Transverse colon (tissue), 4 donors: ENCODE data around the gene CA6. TPM values are rescaled to one million over a fixed set of nuclear protein-coding genes. Genes with fewer than 3 reads are reported as not detected.
"Not testable (repeated sequence)": the region's sequence is repeated elsewhere in the genome, so short reads cannot be mapped to it uniquely, and the experiment has no call there.

ENCODE experiments used
- DNase-seq: peaks from one replicate; pipeline ENCODE4 v3.0.0-alpha.2; 2019
- H3K27ac ChIP-seq, 4 donors: fragments of 200-600 bp; sonication (generic); 2 replicates each; pipeline ENCODE4 v1.5.1; 2016 to 2018; ENCODE audit warnings: inconsistent platforms in 4 of 4
- H3K27me3 ChIP-seq: fragments of 200-600 bp; sonication (generic); 2 replicates; pipeline ENCODE4 v1.5.1; 2017; ENCODE audit warnings: inconsistent platforms
- H3K36me3 ChIP-seq, 4 donors: fragments of 200-600 bp; sonication (generic); 2 replicates each; pipeline ENCODE4 v1.5.1; 2017 to 2019; ENCODE audit warnings: inconsistent platforms in 4 of 4
- H3K4me1 ChIP-seq, 4 donors: fragments of 200-600 bp; sonication (generic); 2 replicates each; pipeline ENCODE4 v1.5.1; 2017 to 2020; ENCODE audit warnings: inconsistent platforms in 4 of 4
- H3K4me3 ChIP-seq, 4 donors: fragments of 200-600 bp; sonication (generic); 1 replicate in 1 of 4; 2 replicates in 3 of 4; pipeline versions ENCODE4 v1.5.1 to v1.6.1; 2017 to 2019; ENCODE audit warnings: inconsistent platforms in 4 of 4
- H3K9me3 ChIP-seq, 2 donors: fragments of 200-600 bp; sonication (generic); 2 replicates each; pipeline ENCODE4 v1.5.1; 2017 to 2019; ENCODE audit warnings: inconsistent platforms in 2 of 2
- CTCF ChIP-seq, 5 experiments: fragments of 200-600 bp in 3 of 5; fragments of 450-650 bp in 2 of 5; sonication (generic) in 3 of 5; IDR thresholded peaks; 1 replicate in 2 of 5; 2 replicates in 3 of 5; pipeline ENCODE4 v1.5.1; 2016 to 2017; ENCODE audit warnings: antibody characterized with exemption in 5 of 5, inconsistent platforms in 3 of 5, mild to moderate bottlenecking in 2 of 5, moderate library complexity in 1 of 5
- EP300 ChIP-seq: sonication (generic); formaldehyde crosslinking; IDR thresholded peaks from one replicate; pipeline ENCODE4 v1.6.1; 2017; ENCODE audit warnings: antibody characterized with exemption, low read depth
- POLR2A ChIP-seq: fragments of 450-650 bp; IDR thresholded peaks from one replicate; pipeline ENCODE4 v1.6.1; 2016; ENCODE audit warnings: antibody characterized with exemption, mild to moderate bottlenecking, moderate library complexity
- POLR2AphosphoS5 ChIP-seq, 3 donors: sonication (generic); formaldehyde crosslinking; IDR thresholded peaks; one replicate each; pipeline ENCODE4 v1.6.1; 2016; ENCODE audit warnings: antibody characterized with exemption in 3 of 3
- WGBS, 2 donors: methylation state at CpG; one replicate each; pipeline ENCODE4 v1.1.5; 2018; ENCODE audit warnings: low coverage in 1 of 2; 5-methylcytosine and 5-hydroxymethylcytosine counted together
- in situ Hi-C, 4 donors: fragments of 200-750 bp; cut with MboI; loops; one replicate each; pipeline versions ENCODE4 v1.15.0 to v1.15.1; 2017; ENCODE audit warnings: low sequenced_read_pairs in 3 of 4, low pct_ligation_motif_present in 1 of 4, low pct_unique_long_range_greater_than_20kb in 1 of 4
- intact Hi-C: fragments of 100-400 bp; cut with DNase I; formaldehyde crosslinking; loops from one replicate; pipeline ENCODE4 v1.15.1; 2023; ENCODE audit warnings: low total_unique reads
- total RNA-seq, 4 donors: library from RNA; depleted of rRNA; stranded (reverse); fragments of >200 nt; gene quantifications; one replicate each; pipeline ENCODE4 v1.1.0, GENCODE V29; 2016

The CA6 gene
- total RNA-seq, 4 donors from 2014 or later = not detected

GRCh38 chr1:9001534-9002214 lies 56.0 kb downstream of the CA6 start:
- peak; percentile 27 for TF ChIP-seq POLR2A
- H3K4me1 ChIP-seq = peaks cover 0 to 10% (median 0%) of the 10 kb centered on the region in 4 donors
- H3K9me3 ChIP-seq, H3K4me3 ChIP-seq, intact Hi-C loops, H3K27me3 ChIP-seq, H3K36me3 ChIP-seq: not testable (repeated sequence)
- peak; percentile 47 for DNase-seq
- 49 to 63% methylated on average over 4 to 13 of the region's 13 CpGs for WGBS, 2 donors
- in situ Hi-C loops = loop anchor here in 1 of 4 donors (10.0 kb wide), 1 partner anchor 87 kb away; no protein-coding TSS in a partner anchor
- H3K27ac ChIP-seq = peak overlapping the region; percentile 58 to 80 (median 76)

- H3K4me3 ChIP-seq, H3K36me3 ChIP-seq, intact Hi-C loops, H3K27me3 ChIP-seq, H3K9me3 ChIP-seq: not testable (repeated sequence)
- 58 to 62% methylated on average over 7 to 11 of the region's 11 CpGs for WGBS, 2 donors
- in situ Hi-C loops = loop anchor here in 1 of 4 donors (10.0 kb wide), 1 partner anchor 87 kb away; no protein-coding TSS in a partner anchor
- Histone ChIP-seq H3K27ac (peak overlapping the region; percentile 58 to 80 (median 76)), H3K4me1 (peaks cover 0 to 10% (median 0%) of the 10 kb centered on the region in 4 donors)
- DNase-seq = peak; percentile 32
Observed at GRCh38 chr1:9002215-9002560, 56.5 kb downstream of the CA6 start.

DNA sequence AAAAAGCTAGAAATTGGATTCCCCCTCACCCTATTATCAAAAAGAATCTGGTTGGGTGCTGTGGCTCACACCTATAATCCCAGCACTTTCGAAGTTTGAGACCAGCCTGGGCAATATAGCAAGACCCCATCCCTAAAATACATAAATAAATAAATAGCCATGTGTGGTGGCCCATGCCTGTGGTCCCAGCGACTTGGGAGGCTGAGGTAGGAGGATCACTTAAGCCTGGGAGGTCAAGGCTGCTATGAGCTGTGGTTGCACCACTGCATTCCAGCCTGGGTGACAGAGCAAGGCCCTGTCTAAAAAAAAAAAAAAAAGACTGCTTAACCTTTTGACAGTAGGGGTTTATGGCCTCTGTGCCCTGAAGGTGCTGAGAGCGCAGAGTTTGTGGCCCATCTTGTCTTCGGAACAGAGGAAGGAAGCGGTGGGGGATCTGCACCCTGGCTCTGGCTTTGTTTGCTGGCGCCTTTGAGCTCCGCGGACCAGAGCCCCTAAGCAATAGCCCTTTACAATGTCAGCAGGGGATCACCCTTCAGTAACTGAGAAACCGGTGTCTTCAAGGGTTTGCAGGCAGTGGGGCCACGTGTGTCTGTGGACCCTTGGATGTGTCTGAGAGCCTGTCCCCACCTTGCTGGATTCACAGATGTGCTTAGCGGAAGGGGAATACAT lies 58.5 kb downstream of the CA6 start:
- Histone ChIP-seq H3K4me3 (no peak overlapping the region), H3K36me3 (no peaks in the 10 kb centered on the region), H3K27ac (no peak overlapping the region), H3K4me1 (peaks cover 0 to 10% (median 1%) of the 10 kb centered on the region in 4 donors), H3K27me3 (no peaks in the 10 kb centered on the region), H3K9me3 (no peaks in the 10 kb centered on the region)
- DNase-seq = no peak
- TF ChIP-seq CTCF (IDR thresholded peaks at IDR 0.05) = no peak
- no peak for TF ChIP-seq POLR2AphosphoS5 (IDR thresholded peaks at IDR 0.05)
- no peak for TF ChIP-seq POLR2A
- TF ChIP-seq EP300 = no peak
- WGBS, 2 donors = 81 to 84% methylated on average over 3 to 11 of the region's 11 CpGs
- in situ Hi-C loops = loop anchor here in 1 of 4 donors (10.0 kb wide), 1 partner anchor 89 kb away; no protein-coding TSS in a partner anchor
- intact Hi-C loops = no loop called here

- peaks cover 0 to 10% (median 1%) of the 10 kb centered on the region in 4 donors for H3K4me1 ChIP-seq
- no peak overlapping the region for H3K4me3 ChIP-seq
- H3K27ac ChIP-seq = no peak overlapping the region
- intact Hi-C loops (no loop called here), in situ Hi-C loops (loop anchor here in 1 of 4 donors (10.0 kb wide), 1 partner anchor 90 kb away; no protein-coding TSS in a partner anchor)
- H3K36me3 ChIP-seq = no peaks in the 10 kb centered on the region
- no peaks in the 10 kb centered on the region for H3K27me3 ChIP-seq
- WGBS, 2 donors = 7 to 43% methylated on average over 3 to 17 of the region's 22 CpGs
- no peaks in the 10 kb centered on the region for H3K9me3 ChIP-seq
- peak; percentile 87 to 97 (median 93) for TF ChIP-seq CTCF (IDR thresholded peaks at IDR 0.05)
- TF ChIP-seq POLR2A = no peak
- no peak for TF ChIP-seq EP300
- peak; percentile 87 for DNase-seq
Observed at GRCh38 chr1:9004700-9005394, 59.2 kb downstream of the CA6 start.

- TF ChIP-seq POLR2AphosphoS5 (IDR thresholded peaks at IDR 0.05) (no peak), EP300 (no peak), POLR2A (no peak), CTCF (IDR thresholded peaks at IDR 0.05) (peak in 1 of 5 experiments; percentile 2)
- Histone ChIP-seq H3K27ac (no peak overlapping the region), H3K36me3 (no peaks in the 10 kb centered on the region), H3K4me3 (no peak overlapping the region), H3K4me1 (peaks cover 0 to 10% (median 1%) of the 10 kb centered on the region in 4 donors), H3K27me3 (no peaks in the 10 kb centered on the region), H3K9me3 (no peaks in the 10 kb centered on the region)
- 23 to 62% methylated on average over 4 to 8 of the region's 8 CpGs for WGBS, 2 donors
- in situ Hi-C loops = loop anchor here in 1 of 4 donors (10.0 kb wide), 1 partner anchor 91 kb away; no protein-coding TSS in a partner anchor
- intact Hi-C loops = no loop called here
- no peak for DNase-seq
Observed at GRCh38 chr1:9005395-9005708, 59.7 kb downstream of the CA6 start.
